RPMI7951 (cell line): Measurements from ENCODE around the gene CNOT8. TPM values are rescaled to one million over a fixed set of nuclear protein-coding genes. Genes with fewer than 3 reads are reported as not detected.

Experiments used
- DNase-seq: peaks from one replicate; pipeline ENCODE4 v3.0.0-alpha.2; 2012; ENCODE audit warnings: low read depth
- total RNA-seq: library from RNA; depleted of rRNA; stranded (reverse); fragments of >200 nt; shearing (Covaris generic); gene quantifications from 2 replicates; pipeline ENCODE4 v1.2.3, GENCODE V29; 2014; rRNA removed

The CNOT8 gene
- total RNA-seq, 1 experiment from 2014 or later: 60.0 TPM

DNA sequence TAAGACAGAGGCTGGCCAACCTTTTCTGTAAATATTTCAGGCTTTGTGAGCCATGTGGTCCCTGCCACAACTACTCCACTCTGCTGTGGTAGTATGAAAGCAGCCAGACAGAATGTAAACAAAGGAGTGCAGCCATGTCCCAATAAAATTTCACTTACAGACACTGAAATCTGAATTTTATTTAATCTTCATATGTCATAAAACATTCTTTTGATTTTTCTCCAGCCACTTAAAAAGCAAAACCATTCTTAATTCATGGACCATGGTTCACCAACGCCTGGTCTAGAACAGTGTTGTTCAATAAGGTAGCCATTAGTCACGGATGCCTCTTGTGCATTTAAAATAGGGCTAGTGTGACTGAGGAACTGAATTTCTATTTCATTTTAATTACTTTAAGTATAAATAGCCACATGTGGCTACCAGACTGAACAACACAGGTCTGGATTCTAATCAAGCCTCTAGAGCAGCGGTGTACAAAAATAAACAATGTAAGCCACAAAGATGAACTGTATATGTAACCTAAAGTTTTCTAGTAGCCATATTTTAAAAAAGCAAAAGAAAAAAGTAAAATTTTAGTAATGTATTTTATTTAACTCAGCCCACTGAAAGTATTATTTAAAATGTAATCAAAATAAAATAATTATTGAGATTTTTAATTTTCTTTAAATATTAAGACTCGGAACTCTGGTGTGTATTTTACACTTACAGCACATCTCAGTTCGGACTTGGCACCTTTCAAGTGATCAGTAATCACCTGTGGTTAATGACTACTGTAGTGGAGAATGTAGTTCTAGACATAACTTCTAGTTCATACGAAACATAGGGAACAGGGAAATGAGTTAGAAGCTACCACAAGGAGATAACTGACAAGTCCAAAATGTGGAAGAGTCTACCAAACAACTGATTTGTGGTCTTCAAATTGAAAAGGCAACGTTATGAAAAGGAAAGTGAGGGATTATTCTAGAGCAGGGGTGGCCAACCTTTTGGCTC is 65.3 kb downstream of the CNOT8 start:
- DNase-seq: no peak

Other genes with a start within 250 kb of the CNOT8 start
- 32.4 and 33.5 TPM in 2 replicates for gene LARP1, start 103.2 kb upstream of the CNOT8 start, total RNA-seq
- 3.4 and 6.4 TPM in 2 replicates for gene FAXDC2, start 8.0 kb upstream of the CNOT8 start, total RNA-seq
- gene GEMIN5, start 79.6 kb downstream of the CNOT8 start, total RNA-seq: 7.1 and 8.1 TPM in 2 replicates
- gene MRPL22, start 82.4 kb downstream of the CNOT8 start, total RNA-seq: 24.4 and 24.7 TPM in 2 replicates
- not detected in 2 replicates for gene KIF4B, start 155.1 kb downstream of the CNOT8 start, total RNA-seq